CD4-positive, alpha-beta T cell (primary cell): ENCODE measurements around the gene MSI2. TPM values are rescaled to one million over a fixed set of nuclear protein-coding genes. Genes with fewer than 3 reads are reported as not detected.

Experiments used
- ATAC-seq: fragments of 200-7000 bp; cut with Tn5 transposase; one replicate; pipeline ENCODE4 v1.10.0; 2022; ENCODE audit warnings: mild to moderate bottlenecking; ENCODE audit not compliant: poor library complexity
- CTCF ChIA-PET: fragments of 350-600 bp; sonication (Branson Sonifier 250); formaldehyde crosslinking; loops from one replicate; lab custom pipeline; 2021; ENCODE audit warnings: antibody characterized with exemption, inconsistent platforms; lab: Charles Lee
- POLR2A ChIA-PET: fragments of 350-600 bp; sonication (Branson Sonifier 250); formaldehyde crosslinking; loops from one replicate; lab custom pipeline; 2021; ENCODE audit warnings: antibody characterized with exemption, inconsistent platforms; lab: Charles Lee
- DNase-seq, 14 experiments: peaks; one replicate each; pipeline ENCODE4 v3.0.0-alpha.2; 2013 to 2020; ENCODE audit warnings: mixed read lengths in 2 of 14
- H3K27ac ChIP-seq, 2 donors: one replicate each; pipeline versions ENCODE4 v1.5.1 to v1.7.0; 2013; ENCODE audit warnings: low read length in 2 of 2, low read depth in 1 of 2, mild to moderate bottlenecking in 1 of 2
- H3K27me3 ChIP-seq, 2 experiments: 1 replicate in 1 of 2; 2 replicates in 1 of 2; pipeline versions ENCODE4 v1.6.1 to v1.7.0; 2013; ENCODE audit warnings: low read length in 2 of 2, control low read depth in 1 of 2, mild to moderate bottlenecking in 1 of 2, moderate library complexity in 1 of 2; ENCODE audit not compliant: insufficient read depth in 2 of 2, control insufficient read depth in 1 of 2
- H3K36me3 ChIP-seq: one replicate; pipeline ENCODE4 v1.6.1; 2013; ENCODE audit warnings: low read length, control low read depth; ENCODE audit not compliant: insufficient read depth
- H3K4me1 ChIP-seq: one replicate; pipeline ENCODE4 v1.6.1; 2013; ENCODE audit warnings: low read length, control low read depth; ENCODE audit not compliant: insufficient read depth
- H3K4me3 ChIP-seq: one replicate; pipeline ENCODE4 v1.5.1; 2013; ENCODE audit warnings: mild to moderate bottlenecking, low read length, moderate library complexity
- H3K9me3 ChIP-seq, 2 experiments: 1 replicate in 1 of 2; 2 replicates in 1 of 2; pipeline versions ENCODE4 v1.6.1 to v1.7.0; 2013; ENCODE audit warnings: low read length in 2 of 2, mild to moderate bottlenecking in 2 of 2, control low read depth in 1 of 2, moderate library complexity in 1 of 2; ENCODE audit not compliant: control insufficient read depth in 1 of 2, insufficient read depth in 1 of 2
- H3K27ac Mint-ChIP-seq: one replicate; pipeline ENCODE4 v1.8.0; 2020; ENCODE audit warnings: mixed read lengths
- H3K27me3 Mint-ChIP-seq: one replicate; pipeline ENCODE4 v1.8.0; 2021; ENCODE audit warnings: mixed read lengths
- H3K36me3 Mint-ChIP-seq: one replicate; pipeline ENCODE4 v1.8.0; 2021; ENCODE audit warnings: low read depth, mixed read lengths
- H3K4me1 Mint-ChIP-seq: one replicate; pipeline ENCODE4 v1.8.0; 2021; ENCODE audit warnings: low read depth, mixed read lengths
- H3K4me3 Mint-ChIP-seq: one replicate; pipeline ENCODE4 v1.8.0; 2020; ENCODE audit warnings: mild to moderate bottlenecking, mixed read lengths
- H3K9me3 Mint-ChIP-seq: one replicate; pipeline ENCODE4 v1.8.0; 2020; ENCODE audit warnings: mixed read lengths
- intact Hi-C, 2 experiments: fragments of 100-400 bp; cut with DNase I in 1 of 2; cut with micrococcal nuclease in 1 of 2; formaldehyde crosslinking; loops; one replicate each; pipeline versions ENCODE4 v1.15.1 to v1.9.0; 2023 to 2025; cut with DNase I, micrococcal nuclease
- total RNA-seq, 174 experiments: library from RNA in 2 of 174; stranded (reverse) in 2 of 174; gene quantifications; one replicate each; pipeline ENCODE4 v1.2.3 and lab custom pipeline; 2021 to 2026
- TF ChIP-seq, protein P1 (sequence below): fragments of 200-600 bp; IDR thresholded peaks from one replicate; pipeline ENCODE4 v1.8.0; 2022; ENCODE audit warnings: antibody characterized with exemption, mild to moderate bottlenecking

Gene MSI2
- total RNA-seq, 2 experiments from 2014 or later: 129 to 132 TPM

DNA sequence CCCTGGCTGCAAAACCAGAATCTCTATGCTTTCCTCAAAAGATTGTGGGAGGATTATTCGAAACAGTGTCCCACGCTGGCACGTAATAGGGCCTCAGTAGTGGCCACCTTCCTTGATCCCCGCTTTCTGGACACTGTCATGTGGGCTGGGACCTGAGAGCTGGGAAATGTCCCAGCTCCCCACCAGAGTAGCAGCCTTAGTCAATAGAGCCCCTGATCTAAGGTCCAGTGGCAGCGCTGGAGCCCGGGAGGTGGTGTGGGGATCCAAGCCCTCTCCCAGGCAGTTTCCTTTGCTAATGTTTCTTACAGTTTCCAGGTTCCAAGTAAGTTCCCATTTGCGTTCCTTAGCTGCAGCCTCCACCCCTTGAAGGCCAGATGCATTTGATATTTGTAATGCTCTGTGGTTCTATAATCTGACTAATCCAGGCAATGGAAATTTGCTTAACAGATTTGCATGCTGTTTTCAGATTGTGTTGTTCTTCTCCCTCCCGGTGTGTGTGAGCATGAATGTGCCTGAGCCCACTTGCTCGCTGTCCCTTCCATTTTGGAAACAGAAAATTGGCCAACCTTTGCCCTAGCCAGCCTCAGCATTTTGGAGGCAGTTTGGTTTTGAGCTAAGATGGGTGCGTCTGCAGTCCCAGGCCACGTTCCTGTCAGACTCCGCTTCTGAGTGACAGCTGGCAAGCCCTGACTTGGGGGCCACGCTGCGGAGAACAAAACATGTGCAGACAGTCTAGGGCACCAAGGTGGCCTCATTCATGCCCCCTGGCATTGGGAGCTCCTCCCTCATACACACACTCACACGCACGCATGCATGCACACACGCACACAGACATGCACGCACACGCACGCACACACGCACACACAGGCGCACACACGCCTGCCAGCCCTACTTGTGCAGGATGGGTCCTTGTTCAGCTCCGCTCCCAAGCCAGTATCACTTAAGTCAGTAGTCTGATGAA is 419.4 kb downstream of the MSI2 start:
- no peak overlapping the region for H3K4me3 Mint-ChIP-seq
- H3K4me3 ChIP-seq: no peak overlapping the region
- ChIA-PET POLR2A (interaction anchor here (0.6 kb wide), 1 partner anchor 1182 kb away, joined by 3 read pairs; no protein-coding TSS in a partner anchor), CTCF (no interaction called here)
- ATAC-seq (no peak), DNase-seq (peak in 1 of 14 experiments; percentile 4)
- H3K27me3 Mint-ChIP-seq: no peaks in the 10 kb centered on the region
- peaks cover 11% of the 10 kb centered on the region for H3K4me1 Mint-ChIP-seq
- peaks cover 7% of the 10 kb centered on the region for H3K36me3 ChIP-seq
- H3K27ac Mint-ChIP-seq: no peak overlapping the region
- TF ChIP-seq, protein P1, sequence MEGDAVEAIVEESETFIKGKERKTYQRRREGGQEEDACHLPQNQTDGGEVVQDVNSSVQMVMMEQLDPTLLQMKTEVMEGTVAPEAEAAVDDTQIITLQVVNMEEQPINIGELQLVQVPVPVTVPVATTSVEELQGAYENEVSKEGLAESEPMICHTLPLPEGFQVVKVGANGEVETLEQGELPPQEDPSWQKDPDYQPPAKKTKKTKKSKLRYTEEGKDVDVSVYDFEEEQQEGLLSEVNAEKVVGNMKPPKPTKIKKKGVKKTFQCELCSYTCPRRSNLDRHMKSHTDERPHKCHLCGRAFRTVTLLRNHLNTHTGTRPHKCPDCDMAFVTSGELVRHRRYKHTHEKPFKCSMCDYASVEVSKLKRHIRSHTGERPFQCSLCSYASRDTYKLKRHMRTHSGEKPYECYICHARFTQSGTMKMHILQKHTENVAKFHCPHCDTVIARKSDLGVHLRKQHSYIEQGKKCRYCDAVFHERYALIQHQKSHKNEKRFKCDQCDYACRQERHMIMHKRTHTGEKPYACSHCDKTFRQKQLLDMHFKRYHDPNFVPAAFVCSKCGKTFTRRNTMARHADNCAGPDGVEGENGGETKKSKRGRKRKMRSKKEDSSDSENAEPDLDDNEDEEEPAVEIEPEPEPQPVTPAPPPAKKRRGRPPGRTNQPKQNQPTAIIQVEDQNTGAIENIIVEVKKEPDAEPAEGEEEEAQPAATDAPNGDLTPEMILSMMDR: no peak
- peaks cover 22% of the 10 kb centered on the region for H3K4me1 ChIP-seq
- no peak overlapping the region for H3K27ac ChIP-seq
- H3K36me3 Mint-ChIP-seq: peaks cover 40% of the 10 kb centered on the region
- H3K9me3 ChIP-seq: no peaks in the 10 kb centered on the region
- intact Hi-C loops: no loop called here
- H3K27me3 ChIP-seq: no peaks in the 10 kb centered on the region
- no peaks in the 10 kb centered on the region for H3K9me3 Mint-ChIP-seq

DNA sequence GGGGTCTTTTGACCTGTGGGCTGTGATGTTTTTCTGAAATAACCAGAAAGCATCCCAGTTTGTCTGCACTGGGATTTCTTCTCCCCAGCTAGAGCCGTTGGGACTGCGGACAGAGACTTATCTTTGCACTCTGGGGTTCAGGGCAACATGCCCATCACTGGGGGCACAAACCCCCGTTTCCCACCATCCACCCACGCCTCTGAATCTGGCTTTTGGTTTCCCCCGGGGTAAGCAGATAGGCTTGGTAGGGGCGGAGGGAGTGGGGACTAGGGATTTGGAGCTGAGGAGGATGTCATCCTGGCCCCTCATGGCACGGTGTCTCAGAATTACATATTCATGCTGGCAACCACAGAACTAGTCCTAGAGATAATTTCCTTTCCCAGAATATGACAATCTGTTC is 420.2 kb downstream of the MSI2 start:
- Histone ChIP-seq H3K36me3 (peaks cover 7% of the 10 kb centered on the region), H3K27ac (no peak overlapping the region), H3K4me3 (no peak overlapping the region), H3K27me3 (no peaks in the 10 kb centered on the region), H3K9me3 (no peaks in the 10 kb centered on the region), H3K4me1 (peaks cover 15% of the 10 kb centered on the region)
- intact Hi-C loops: no loop called here
- DNase-seq (peak in 1 of 14 experiments; percentile 1), ATAC-seq (no peak)
- Mint-ChIP-seq H3K36me3 (peaks cover 40% of the 10 kb centered on the region), H3K27ac (no peak overlapping the region), H3K4me1 (peaks cover 10% of the 10 kb centered on the region), H3K9me3 (no peaks in the 10 kb centered on the region), H3K27me3 (no peaks in the 10 kb centered on the region), H3K4me3 (no peak overlapping the region)
- CTCF ChIA-PET: no interaction called here
- TF ChIP-seq, protein P1: no peak
- POLR2A ChIA-PET: interaction anchor here (0.6 kb wide), 1 partner anchor 1181 kb away, joined by 3 read pairs; no protein-coding TSS in a partner anchor

DNA sequence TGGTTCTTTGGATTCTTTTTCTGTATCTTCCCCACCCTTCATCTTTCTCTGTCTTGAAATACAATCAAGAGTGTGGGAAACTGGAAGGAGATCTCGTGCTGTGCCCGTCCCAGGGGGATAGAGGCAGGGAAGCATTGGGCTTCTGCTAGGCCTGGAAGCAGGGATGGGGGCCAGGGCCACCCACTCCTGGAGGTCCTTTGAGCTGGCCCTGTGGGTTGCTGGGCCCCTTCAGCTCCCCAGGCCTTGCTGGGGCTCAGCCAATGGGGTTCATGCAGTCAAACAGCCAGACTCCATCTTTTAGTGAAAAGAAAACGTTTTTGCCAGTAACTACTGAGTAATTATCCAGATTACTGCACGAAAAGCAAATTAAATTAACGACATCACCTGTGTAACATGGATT is 421.0 kb downstream of the MSI2 start:
- H3K9me3 ChIP-seq: no peaks in the 10 kb centered on the region
- H3K9me3 Mint-ChIP-seq: no peaks in the 10 kb centered on the region
- no peak overlapping the region for H3K4me3 ChIP-seq
- POLR2A ChIA-PET: no interaction called here
- H3K27ac Mint-ChIP-seq: no peak overlapping the region
- peaks cover 44% of the 10 kb centered on the region for H3K36me3 Mint-ChIP-seq
- H3K36me3 ChIP-seq: peaks cover 7% of the 10 kb centered on the region
- peaks cover 7% of the 10 kb centered on the region for H3K4me1 ChIP-seq
- H3K4me1 Mint-ChIP-seq: peaks cover 2% of the 10 kb centered on the region
- TF ChIP-seq, protein P1: no peak
- no peak overlapping the region for H3K27ac ChIP-seq
- no peak for DNase-seq
- intact Hi-C loops: no loop called here
- CTCF ChIA-PET: no interaction called here
- no peak for ATAC-seq
- no peaks in the 10 kb centered on the region for H3K27me3 Mint-ChIP-seq
- H3K4me3 Mint-ChIP-seq: no peak overlapping the region
- H3K27me3 ChIP-seq: no peaks in the 10 kb centered on the region
